Progenitor cell of endocrine pancreas (in vitro differentiated cells): ENCODE data around the gene TXNDC2. TPM values are rescaled to one million over a fixed set of nuclear protein-coding genes. Genes with fewer than 3 reads are reported as not detected.

Experiments used
- DNase-seq: peaks from one replicate; pipeline ENCODE4 v3.0.0; 2021; ENCODE audit warnings: low spot score; ENCODE audit not compliant: unreplicated experiment
- H3K27ac Mint-ChIP-seq: 2 replicates; pipeline ENCODE4 v1.8.0; 2021; ENCODE audit warnings: mild to moderate bottlenecking, moderate library complexity, mixed read lengths
- H3K27me3 Mint-ChIP-seq: 2 replicates; pipeline ENCODE4 v1.8.0; 2021; ENCODE audit warnings: mixed read lengths
- H3K36me3 Mint-ChIP-seq: 2 replicates; pipeline ENCODE4 v1.8.0; 2022; ENCODE audit warnings: mixed read lengths; ENCODE audit not compliant: insufficient read depth
- H3K4me1 Mint-ChIP-seq: 2 replicates; pipeline ENCODE4 v1.8.0; 2021; ENCODE audit warnings: low read depth, mixed read lengths
- H3K4me3 Mint-ChIP-seq: 2 replicates; pipeline ENCODE4 v1.8.0; 2021; ENCODE audit warnings: low read depth, mild to moderate bottlenecking, moderate library complexity, mixed read lengths
- H3K9me3 Mint-ChIP-seq: 2 replicates; pipeline ENCODE4 v1.8.0; 2021; ENCODE audit warnings: low read depth, mixed read lengths
- total RNA-seq: library from RNA; stranded (reverse); gene quantifications from 2 replicates; pipeline ENCODE4 v1.2.1, GENCODE V29; 2021
- TF ChIP-seq, protein P1 (sequence below): fragments of 200-600 bp; sonication (generic); IDR thresholded peaks from one replicate; pipeline ENCODE4 v1.5.0; 2021; ENCODE audit warnings: antibody characterized with exemption, mild to moderate bottlenecking; ENCODE audit not compliant: unreplicated experiment

The TXNDC2 gene
- total RNA-seq, 1 donor from 2014 or later = not detected

DNA sequence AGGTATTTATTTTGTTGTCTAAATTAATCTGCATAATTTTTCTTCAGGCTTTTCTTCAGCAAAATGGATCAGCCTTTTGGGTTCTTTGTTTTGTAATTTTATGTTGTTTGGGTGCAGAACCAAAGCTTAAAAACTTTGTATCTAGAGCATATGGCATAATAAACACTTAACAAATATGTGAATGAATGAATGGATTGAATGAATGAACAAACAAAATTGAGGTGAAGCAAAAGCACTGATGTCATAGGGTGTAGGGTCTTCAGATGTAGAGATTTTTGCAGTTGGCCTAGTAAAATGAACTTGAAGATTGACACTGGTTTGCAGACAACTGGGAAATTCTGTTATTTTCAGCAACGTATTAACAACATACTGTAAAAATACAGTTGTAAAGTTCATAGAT, 45.4 kb downstream of the TXNDC2 start:
- H3K27me3 Mint-ChIP-seq = no peaks in the 10 kb centered on the region

DNA sequence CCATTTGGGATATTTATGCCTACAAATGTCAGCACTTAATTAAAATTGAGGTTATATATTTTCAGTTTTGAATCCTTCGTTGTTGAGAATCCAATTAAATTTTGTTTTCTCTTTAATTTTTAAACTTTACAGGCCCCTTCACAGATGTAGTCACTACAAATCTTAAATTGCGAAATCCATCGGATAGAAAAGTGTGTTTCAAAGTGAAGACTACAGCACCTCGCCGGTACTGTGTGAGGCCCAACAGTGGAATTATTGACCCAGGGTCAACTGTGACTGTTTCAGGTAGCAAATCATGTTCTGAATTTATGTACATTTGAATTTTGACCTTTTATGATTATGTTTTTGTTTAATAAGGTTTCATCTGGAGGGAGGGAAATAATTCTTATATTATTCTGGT, 45.9 kb downstream of the TXNDC2 start:
- no peak overlapping the region for H3K4me3 Mint-ChIP-seq
- DNase-seq = no peak
- H3K36me3 Mint-ChIP-seq = peaks cover 13% of the 10 kb centered on the region
- peaks cover 20% of the 10 kb centered on the region for H3K4me1 Mint-ChIP-seq
- no peaks in the 10 kb centered on the region for H3K27me3 Mint-ChIP-seq
- TF ChIP-seq, protein P1, sequence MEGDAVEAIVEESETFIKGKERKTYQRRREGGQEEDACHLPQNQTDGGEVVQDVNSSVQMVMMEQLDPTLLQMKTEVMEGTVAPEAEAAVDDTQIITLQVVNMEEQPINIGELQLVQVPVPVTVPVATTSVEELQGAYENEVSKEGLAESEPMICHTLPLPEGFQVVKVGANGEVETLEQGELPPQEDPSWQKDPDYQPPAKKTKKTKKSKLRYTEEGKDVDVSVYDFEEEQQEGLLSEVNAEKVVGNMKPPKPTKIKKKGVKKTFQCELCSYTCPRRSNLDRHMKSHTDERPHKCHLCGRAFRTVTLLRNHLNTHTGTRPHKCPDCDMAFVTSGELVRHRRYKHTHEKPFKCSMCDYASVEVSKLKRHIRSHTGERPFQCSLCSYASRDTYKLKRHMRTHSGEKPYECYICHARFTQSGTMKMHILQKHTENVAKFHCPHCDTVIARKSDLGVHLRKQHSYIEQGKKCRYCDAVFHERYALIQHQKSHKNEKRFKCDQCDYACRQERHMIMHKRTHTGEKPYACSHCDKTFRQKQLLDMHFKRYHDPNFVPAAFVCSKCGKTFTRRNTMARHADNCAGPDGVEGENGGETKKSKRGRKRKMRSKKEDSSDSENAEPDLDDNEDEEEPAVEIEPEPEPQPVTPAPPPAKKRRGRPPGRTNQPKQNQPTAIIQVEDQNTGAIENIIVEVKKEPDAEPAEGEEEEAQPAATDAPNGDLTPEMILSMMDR = no peak
- no peak overlapping the region for H3K27ac Mint-ChIP-seq
- no peaks in the 10 kb centered on the region for H3K9me3 Mint-ChIP-seq

More for the DNA sequence above, 45.4 kb downstream of the TXNDC2 start:
- Mint-ChIP-seq H3K4me3 (no peak overlapping the region), H3K36me3 (peaks cover 11% of the 10 kb centered on the region), H3K9me3 (no peaks in the 10 kb centered on the region), H3K27ac (no peak overlapping the region), H3K4me1 (peaks cover 24% of the 10 kb centered on the region)
- no peak for DNase-seq
- TF ChIP-seq, protein P1 = no peak

DNA sequence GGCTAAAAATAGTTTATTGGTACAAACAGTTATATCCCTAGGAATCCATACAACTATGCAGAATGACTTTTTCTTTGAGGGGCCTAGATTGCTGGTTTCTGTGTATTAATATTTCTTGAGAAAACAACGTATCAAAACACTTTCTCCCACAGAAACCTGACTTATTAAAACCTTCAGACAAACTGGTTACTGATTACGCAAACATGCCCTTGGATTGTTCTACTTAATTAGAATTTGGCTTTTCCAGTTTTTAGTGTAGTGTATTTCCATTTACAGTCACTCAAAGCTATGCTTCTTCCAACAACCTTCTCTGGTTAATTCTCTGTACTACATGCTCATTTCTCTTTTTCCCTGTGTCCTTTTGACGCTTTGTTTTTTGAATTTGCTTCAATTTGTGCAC, 48.1 kb downstream of the TXNDC2 start:
- DNase-seq = no peak
- Mint-ChIP-seq H3K27ac (peak overlapping the region; percentile 41), H3K27me3 (no peaks in the 10 kb centered on the region), H3K4me1 (peaks cover 8% of the 10 kb centered on the region), H3K9me3 (no peaks in the 10 kb centered on the region), H3K36me3 (peaks cover 14% of the 10 kb centered on the region), H3K4me3 (no peak overlapping the region)
- TF ChIP-seq, protein P1 = no peak

DNA sequence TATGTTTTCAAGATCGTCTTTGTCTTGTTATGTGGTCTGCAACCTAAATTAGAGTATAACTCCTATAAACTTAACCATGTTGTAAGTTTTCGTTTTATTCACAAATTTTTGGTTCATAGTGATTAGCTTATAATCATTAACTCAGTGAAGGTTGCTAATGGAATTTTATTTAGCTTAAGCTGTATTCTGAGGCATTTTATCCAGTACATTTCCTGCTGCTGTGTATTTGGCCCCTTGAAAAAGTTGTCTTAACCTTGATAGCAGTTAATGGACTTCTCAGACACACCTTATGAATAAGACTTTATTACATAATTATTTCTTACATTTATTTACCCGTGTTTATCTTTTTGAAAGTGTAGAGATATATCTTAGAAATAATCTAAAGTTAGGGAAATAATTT, 48.5 kb downstream of the TXNDC2 start:
- TF ChIP-seq, protein P1 = no peak
- H3K4me1 Mint-ChIP-seq = peaks cover 8% of the 10 kb centered on the region
- no peaks in the 10 kb centered on the region for H3K9me3 Mint-ChIP-seq
- no peaks in the 10 kb centered on the region for H3K27me3 Mint-ChIP-seq
- DNase-seq = no peak
- no peak overlapping the region for H3K4me3 Mint-ChIP-seq
- peak overlapping the region; percentile 41 for H3K27ac Mint-ChIP-seq
- peaks cover 14% of the 10 kb centered on the region for H3K36me3 Mint-ChIP-seq

Other genes starting within 250 kb of the TXNDC2 start
- 2.9 and 5.2 TPM in 2 replicates for gene RAB31, start 177.7 kb upstream of the TXNDC2 start, total RNA-seq
- 115 and 125 TPM in 2 replicates for gene VAPA, start 28.0 kb downstream of the TXNDC2 start, total RNA-seq